H9 (cell line): Measurements from ENCODE around the gene TSNAX. TPM values are rescaled to one million over a fixed set of nuclear protein-coding genes. Genes with fewer than 3 reads are reported as not detected.

ENCODE experiments used
- DNase-seq: peaks from one replicate; pipeline ENCODE4 v3.0.0-alpha.2; 2017
- H2AFZ ChIP-seq: one replicate; pipeline ENCODE4 v1.6.1; 2013; ENCODE audit warnings: mild to moderate bottlenecking, low read length, control low read depth, moderate library complexity
- H2AK5ac ChIP-seq: 2 replicates; pipeline ENCODE4 v1.6.1; 2013; ENCODE audit warnings: low read length, control low read depth, mixed read lengths; ENCODE audit not compliant: insufficient read length
- H2BK120ac ChIP-seq: one replicate; pipeline ENCODE4 v1.6.1; 2013; ENCODE audit warnings: low read depth, mild to moderate bottlenecking, low read length, control low read depth, inconsistent platforms; ENCODE audit not compliant: poor library complexity, severe bottlenecking
- H2BK12ac ChIP-seq: 2 replicates; pipeline ENCODE4 v1.6.1; 2013; ENCODE audit warnings: low read length, control low read depth, mixed read lengths, low read depth; ENCODE audit not compliant: insufficient read length
- H2BK15ac ChIP-seq: 2 replicates; pipeline ENCODE4 v1.6.1; 2013; ENCODE audit warnings: low read depth, low read length, control low read depth
- H2BK20ac ChIP-seq: one replicate; pipeline ENCODE4 v1.6.1; 2013; ENCODE audit warnings: low read depth, mild to moderate bottlenecking, low read length, control low read depth, inconsistent platforms; ENCODE audit not compliant: poor library complexity, severe bottlenecking
- H2BK5ac ChIP-seq: 2 replicates; pipeline ENCODE4 v1.6.1; 2013; ENCODE audit warnings: low read length, control low read depth, mixed read lengths; ENCODE audit not compliant: insufficient read length
- H3K14ac ChIP-seq: 2 replicates; pipeline ENCODE4 v1.6.1; 2013; ENCODE audit warnings: low read length, control low read depth; ENCODE audit not compliant: insufficient read depth
- H3K18ac ChIP-seq: 2 replicates; pipeline ENCODE4 v1.6.1; 2013; ENCODE audit warnings: low read depth, mild to moderate bottlenecking, mixed read lengths, low read length, control low read depth; ENCODE audit not compliant: insufficient read length
- H3K23ac ChIP-seq: 2 replicates; pipeline ENCODE4 v1.6.1; 2013; ENCODE audit warnings: low read length, control low read depth, mixed read lengths, low read depth; ENCODE audit not compliant: insufficient read length
- H3K23me2 ChIP-seq: 2 replicates; pipeline ENCODE4 v1.6.1; 2013; ENCODE audit warnings: low read depth, mild to moderate bottlenecking, mixed read lengths, low read length, control low read depth; ENCODE audit not compliant: insufficient read length, poor library complexity, severe bottlenecking
- H3K27ac ChIP-seq: 2 replicates; pipeline ENCODE4 v1.5.1; 2013; ENCODE audit warnings: low read length, control low read depth, mixed read lengths, low read depth; ENCODE audit not compliant: insufficient read length
- H3K27me3 ChIP-seq: 2 replicates; pipeline ENCODE4 v1.6.1; 2013; ENCODE audit warnings: low read length, control low read depth, inconsistent platforms; ENCODE audit not compliant: insufficient read depth
- H3K4ac ChIP-seq: 2 replicates; pipeline ENCODE4 v1.6.1; 2013; ENCODE audit warnings: low read depth, mild to moderate bottlenecking, control low read depth, inconsistent platforms, low read length, moderate library complexity
- H3K4me1 ChIP-seq: 2 replicates; pipeline ENCODE4 v1.6.1; 2013; ENCODE audit warnings: low read length, control low read depth, inconsistent platforms; ENCODE audit not compliant: insufficient read depth
- H3K4me2 ChIP-seq: 2 replicates; pipeline ENCODE4 v1.6.1; 2013; ENCODE audit warnings: low read length, control low read depth, mixed read lengths; ENCODE audit not compliant: insufficient read length, insufficient read depth
- H3K56ac ChIP-seq: 2 replicates; pipeline ENCODE4 v1.6.1; 2013; ENCODE audit warnings: low read depth, mild to moderate bottlenecking, mixed read lengths, low read length, control low read depth; ENCODE audit not compliant: insufficient read length
- H3K79me1 ChIP-seq: 2 replicates; pipeline ENCODE4 v1.6.1; 2013; ENCODE audit warnings: low read depth, mild to moderate bottlenecking, moderate library complexity, low read length, control low read depth, inconsistent platforms; ENCODE audit not compliant: insufficient read depth, poor library complexity, severe bottlenecking
- H3K79me2 ChIP-seq: 2 replicates; pipeline ENCODE4 v1.6.1; 2013; ENCODE audit warnings: low read length, control low read depth, inconsistent platforms; ENCODE audit not compliant: insufficient read depth
- H3K9ac ChIP-seq: 2 replicates; pipeline ENCODE4 v1.6.1; 2013; ENCODE audit warnings: low read length, control low read depth, mixed read lengths; ENCODE audit not compliant: insufficient read length; ENCODE audit errors: extremely low read depth
- H3K9me3 ChIP-seq: one replicate; pipeline ENCODE4 v1.6.1; 2013; ENCODE audit warnings: low read depth, low read length, inconsistent platforms; ENCODE audit not compliant: control insufficient read depth
- H3T11ph ChIP-seq: one replicate; pipeline ENCODE4 v1.6.1; 2013; ENCODE audit warnings: mild to moderate bottlenecking, low read length, control low read depth, inconsistent platforms
- H4K20me1 ChIP-seq: one replicate; pipeline ENCODE4 v1.6.1; 2013; ENCODE audit not compliant: control insufficient read depth, insufficient read length, insufficient read depth
- H4K5ac ChIP-seq: 2 replicates; pipeline ENCODE4 v1.6.1; 2013; ENCODE audit warnings: low read depth, mild to moderate bottlenecking, mixed read lengths, low read length, control low read depth; ENCODE audit not compliant: insufficient read length
- H4K8ac ChIP-seq: replicated peaks from 2 replicates; pipeline ENCODE4 v1.6.1; 2013; ENCODE audit warnings: low read length, control low read depth, mixed read lengths, low read depth; ENCODE audit not compliant: insufficient read length
- H4K91ac ChIP-seq: 2 replicates; pipeline ENCODE4 v1.6.1; 2013; ENCODE audit warnings: low read depth, mild to moderate bottlenecking, moderate library complexity, mixed read lengths, low read length, control low read depth; ENCODE audit not compliant: insufficient read length
- H3K27ac Mint-ChIP-seq, 3 experiments: 2 replicates in 2 of 3; 3 replicates in 1 of 3; pipeline ENCODE4 v1.8.0; 2020 to 2021; ENCODE audit warnings: mixed read lengths in 3 of 3, mild to moderate bottlenecking in 1 of 3, moderate library complexity in 1 of 3
- H3K27me3 Mint-ChIP-seq: 2 replicates; pipeline ENCODE4 v1.8.0; 2021; ENCODE audit warnings: low read depth, mild to moderate bottlenecking, moderate library complexity, mixed read lengths
- H3K36me3 Mint-ChIP-seq, 3 experiments: 2 replicates in 2 of 3; 3 replicates in 1 of 3; pipeline ENCODE4 v1.8.0; 2020 to 2021; ENCODE audit warnings: low read depth in 3 of 3, mixed read lengths in 3 of 3; ENCODE audit not compliant: insufficient read depth in 1 of 3
- H3K4me1 Mint-ChIP-seq, 2 experiments: 2 replicates each; pipeline ENCODE4 v1.8.0; 2020; ENCODE audit warnings: mixed read lengths in 2 of 2
- H3K4me3 Mint-ChIP-seq, 2 experiments: 2 replicates in 1 of 2; 3 replicates in 1 of 2; pipeline ENCODE4 v1.8.0; 2020 to 2021; ENCODE audit warnings: mild to moderate bottlenecking in 2 of 2, mixed read lengths in 2 of 2, moderate library complexity in 1 of 2
- H3K9me3 Mint-ChIP-seq, 2 experiments: 2 replicates in 1 of 2; 3 replicates in 1 of 2; pipeline ENCODE4 v1.8.0; 2020; ENCODE audit warnings: mild to moderate bottlenecking in 2 of 2, mixed read lengths in 2 of 2, moderate library complexity in 1 of 2
- CTCF ChIP-seq: fragments of 200-600 bp; sonication (generic); conservative IDR thresholded peaks from 3 replicates; pipeline ENCODE4 v1.8.0; 2021; ENCODE audit warnings: antibody characterized with exemption, mild to moderate bottlenecking
- WGBS: extraction: QIAGEN DNeasy Blood & Tissue Kit; methylation state at CpG from one replicate; pipeline ENCODE4 v1.1.7; 2013; ENCODE audit warnings: missing lambda C conversion rate, low lambda C conversion rate, mixed read lengths; ENCODE audit not compliant: insufficient read length; ENCODE audit errors: extremely low coverage; 5-methylcytosine and 5-hydroxymethylcytosine counted together
- total RNA-seq: library from RNA; stranded (reverse); gene quantifications from 2 replicates; pipeline ENCODE4 v1.2.1, GENCODE V29; 2021

TSNAX gene
- total RNA-seq, 1 experiment from 2014 or later: 39.9 TPM

- H3K27ac Mint-ChIP-seq: no peak overlapping the region; a peak in 1 of 7 replicates
- H3K36me3 Mint-ChIP-seq: no peaks in the 10 kb centered on the region
- no peak overlapping the region for H4K8ac ChIP-seq
- no peak overlapping the region for H2AFZ ChIP-seq
- H3K4me2 ChIP-seq: no peak overlapping the region
- H3K9me3 Mint-ChIP-seq: no peaks in the 10 kb centered on the region
- H2BK12ac ChIP-seq: no peak overlapping the region
- no peaks in the 10 kb centered on the region for H3K23me2 ChIP-seq
- WGBS: no CpG with 5 or more reads among the region's 6 CpGs
- H2AK5ac ChIP-seq: no peak overlapping the region
- no peaks in the 10 kb centered on the region for H3K27me3 Mint-ChIP-seq
- H4K5ac ChIP-seq: no peak overlapping the region
- H3K14ac ChIP-seq: no peak overlapping the region
- no peak overlapping the region for H3K23ac ChIP-seq
- no peak overlapping the region for H2BK20ac ChIP-seq
- H3K4me1 ChIP-seq: no peaks in the 10 kb centered on the region
- H2BK120ac ChIP-seq: no peak overlapping the region
- H4K20me1 ChIP-seq: no peaks in the 10 kb centered on the region
- no peak overlapping the region for H3K27ac ChIP-seq
- no peak overlapping the region for H4K91ac ChIP-seq
- no peak overlapping the region for H3K9ac ChIP-seq
- H3K27me3 ChIP-seq: no peaks in the 10 kb centered on the region
- H3K18ac ChIP-seq: no peak overlapping the region
- H3T11ph ChIP-seq: no peak overlapping the region
- H3K9me3 ChIP-seq: no peaks in the 10 kb centered on the region
- no peak overlapping the region for H3K4me3 Mint-ChIP-seq
- no peaks in the 10 kb centered on the region for H3K79me2 ChIP-seq
- H2BK5ac ChIP-seq: no peak overlapping the region
- no peaks in the 10 kb centered on the region for H3K4me1 Mint-ChIP-seq
- no peaks in the 10 kb centered on the region for H3K79me1 ChIP-seq
- no peak overlapping the region for H2BK15ac ChIP-seq
- no peak overlapping the region for H3K56ac ChIP-seq
- TF ChIP-seq CTCF: no peak
- H3K4ac ChIP-seq: no peak overlapping the region
- DNase-seq: no peak
Observed at GRCh38 chr1:231583376-231583775, 54.9 kb downstream of the TSNAX start.
